Large intestine (tissue), 3 donors: ENCODE results near the gene FANCE. TPM values are rescaled to one million over a fixed set of nuclear protein-coding genes. Genes with fewer than 3 reads are reported as not detected.
"Not testable (repeated sequence)": the region's sequence is repeated elsewhere in the genome, so short reads cannot be mapped to it uniquely, and the experiment has no call there.

ENCODE experiments used
- DNase-seq, 2 donors: peaks; one replicate each; pipeline versions ENCODE4 v3.0.0 to v3.0.0-alpha.2; 2013
- H3K27ac ChIP-seq: one replicate; pipeline ENCODE4 v1.5.1; 2013; ENCODE audit warnings: low read length
- H3K27me3 ChIP-seq: 2 replicates; pipeline ENCODE4 v1.6.1; 2013; ENCODE audit warnings: low read length; ENCODE audit not compliant: control insufficient read depth, insufficient read depth
- H3K36me3 ChIP-seq: 2 replicates; pipeline ENCODE4 v1.6.1; 2013; ENCODE audit warnings: low read length; ENCODE audit not compliant: control insufficient read depth, insufficient read depth
- H3K4me1 ChIP-seq: one replicate; pipeline ENCODE4 v1.6.1; 2013; ENCODE audit warnings: low read length; ENCODE audit not compliant: control insufficient read depth, insufficient read depth
- H3K4me3 ChIP-seq: one replicate; pipeline ENCODE4 v1.5.1; 2013; ENCODE audit warnings: low read length
- H3K9me3 ChIP-seq: one replicate; pipeline ENCODE4 v1.6.1; 2013; ENCODE audit warnings: mild to moderate bottlenecking, low read depth, low read length, moderate library complexity; ENCODE audit not compliant: control insufficient read depth
- WGBS: methylation state at CpG from one replicate; pipeline ENCODE4 v1.1.5; 2013; ENCODE audit warnings: low lambda C conversion rate; ENCODE audit not compliant: insufficient coverage; 5-methylcytosine and 5-hydroxymethylcytosine counted together
- polyA plus RNA-seq: library from polyadenylated mRNA; unstranded; fragments of 120-200 nt; gene quantifications from one replicate; pipeline ENCODE4 v1.2.1, GENCODE V29; 2013

Gene FANCE
- polyA plus RNA-seq, 1 donor: 9.6 TPM

- no peak for DNase-seq
- H3K27ac ChIP-seq: no peak overlapping the region
- H3K4me1 ChIP-seq: peaks cover 3% of the 10 kb centered on the region
- H3K4me3 ChIP-seq: peak overlapping the region; percentile 24
- no peaks in the 10 kb centered on the region for H3K9me3 ChIP-seq
- no CpG with 5 or more reads among the region's 32 CpGs for WGBS
- no peaks in the 10 kb centered on the region for H3K36me3 ChIP-seq
- peaks cover 44% of the 10 kb centered on the region for H3K27me3 ChIP-seq
These were observed 59.4 kb downstream of the FANCE start for GRCh38 chr6:35511562-35511941.

GRCh38 chr6:35512006-35512405, 59.9 kb downstream of the FANCE start:
- WGBS: no CpG with 5 or more reads among the region's 26 CpGs
- Histone ChIP-seq H3K36me3 (no peaks in the 10 kb centered on the region), H3K27me3 (peaks cover 40% of the 10 kb centered on the region), H3K27ac (no peak overlapping the region), H3K4me3 (peak overlapping the region; percentile 18), H3K9me3 (no peaks in the 10 kb centered on the region), H3K4me1 (peaks cover 3% of the 10 kb centered on the region)
- no peak for DNase-seq

- WGBS: no CpG with 5 or more reads among the region's 10 CpGs
These were observed 60.6 kb downstream of the FANCE start, which contains the start of gene TULP1 for GRCh38 chr6:35512740-35513139. TSS of gene TULP1 (minus strand) at chr6:35512896. CDS start at chr6:35512858, 38 bp downstream.

GRCh38 chr6:35514587-35514986, 62.4 kb downstream of the FANCE start:
- Histone ChIP-seq H3K9me3 (no peaks in the 10 kb centered on the region), H3K27ac (no peak overlapping the region), H3K36me3 (no peaks in the 10 kb centered on the region), H3K4me1 (peaks cover 3% of the 10 kb centered on the region), H3K4me3 (no peak overlapping the region), H3K27me3 (peaks cover 25% of the 10 kb centered on the region)
- no peak for DNase-seq
- WGBS: no CpG with 5 or more reads among the region's 4 CpGs

More at GRCh38 chr6:35512740-35513139, 60.6 kb downstream of the FANCE start, which contains the start of gene TULP1:
- Histone ChIP-seq H3K9me3 (no peaks in the 10 kb centered on the region), H3K27me3 (peaks cover 37% of the 10 kb centered on the region), H3K36me3 (no peaks in the 10 kb centered on the region), H3K4me3 (peak within 1 kb of the TSS; percentile 24), H3K27ac (no peak within 1 kb of the TSS), H3K4me1 (peaks cover 3% of the 10 kb centered on the region)
- DNase-seq: no peak

GRCh38 chr6:35515939-35516338, 63.8 kb downstream of the FANCE start:
- not testable (repeated sequence) for H3K36me3 ChIP-seq, DNase-seq, H3K27ac ChIP-seq, H3K9me3 ChIP-seq, H3K4me3 ChIP-seq, H3K4me1 ChIP-seq
- H3K27me3 ChIP-seq: peaks cover 19% of the 10 kb centered on the region
- no CpG with 5 or more reads among the region's 6 CpGs for WGBS

Other genes with a start within 250 kb of the FANCE start
- 3.3 TPM for gene SCUBE3, start 238.4 kb upstream of the FANCE start, polyA plus RNA-seq
- 35.7 TPM for gene ZNF76, start 192.6 kb upstream of the FANCE start, polyA plus RNA-seq
- 13.2 TPM for gene DEF6, start 154.5 kb upstream of the FANCE start, polyA plus RNA-seq
- gene PPARD, start 109.8 kb upstream of the FANCE start, polyA plus RNA-seq: 26.3 TPM
- 2,412 TPM for gene RPL10A, start 16.1 kb downstream of the FANCE start, polyA plus RNA-seq
- 41.2 TPM for gene TEAD3, start 44.7 kb downstream of the FANCE start, polyA plus RNA-seq
- gene TULP1, start 60.6 kb downstream of the FANCE start, polyA plus RNA-seq: 1.2 TPM
- gene FKBP5, start 236.6 kb downstream of the FANCE start, polyA plus RNA-seq: 9.4 TPM